Vagina (tissue), 2 donors: ENCODE data around the gene ZNF564.

ENCODE experiments used
- POLR2A ChIP-seq, 2 donors: fragments of 450-650 bp; IDR thresholded peaks; one replicate each; pipeline ENCODE4 v1.6.1; 2017; ENCODE audit warnings: antibody characterized with exemption in 2 of 2, mild to moderate bottlenecking in 2 of 2, moderate library complexity in 2 of 2
- POLR2AphosphoS5 ChIP-seq, 2 donors: sonication (generic); formaldehyde crosslinking; IDR thresholded peaks; one replicate each; pipeline ENCODE4 v1.9.0; 2017; ENCODE audit warnings: antibody characterized with exemption in 2 of 2, mild to moderate bottlenecking in 2 of 2, low read depth in 1 of 2; ENCODE audit not compliant: insufficient read depth in 1 of 2
- TF ChIP-seq, protein P1 (sequence below), 3 experiments: fragments of 450-650 bp in 2 of 3; fragments of 200-600 bp in 1 of 3; sonication (generic) in 1 of 3; IDR thresholded peaks; one replicate each; pipeline ENCODE4 v1.5.1; 2017 to 2019; ENCODE audit warnings: antibody characterized with exemption in 3 of 3, mild to moderate bottlenecking in 2 of 3, moderate library complexity in 2 of 3

DNA sequence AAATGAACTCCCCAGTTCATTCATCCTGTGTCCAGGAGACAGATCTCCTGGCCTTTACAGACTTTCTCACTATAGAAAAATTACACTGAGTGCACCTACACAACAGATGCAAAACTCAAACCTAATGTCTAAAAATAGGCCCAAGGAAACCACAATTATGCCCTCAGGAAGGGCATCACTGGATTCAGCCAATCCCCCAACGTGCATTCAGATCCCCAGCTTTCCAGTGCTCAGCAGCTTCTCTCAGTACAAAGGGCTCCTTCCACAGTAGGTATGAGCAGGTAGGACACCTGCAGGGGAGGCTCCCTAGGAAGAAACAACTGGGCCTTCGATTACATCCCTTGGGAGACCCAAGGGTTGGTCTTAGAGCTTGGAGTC is 68.8 kb downstream of the ZNF564 start:
- TF ChIP-seq POLR2AphosphoS5 (IDR thresholded peaks at IDR 0.05; ENCODE audit: insufficient read depth in 1 of 2, low read depth in 1 of 2) (no peak), POLR2A (IDR thresholded peaks at IDR 0.05) (no peak)
- TF ChIP-seq, protein P1, sequence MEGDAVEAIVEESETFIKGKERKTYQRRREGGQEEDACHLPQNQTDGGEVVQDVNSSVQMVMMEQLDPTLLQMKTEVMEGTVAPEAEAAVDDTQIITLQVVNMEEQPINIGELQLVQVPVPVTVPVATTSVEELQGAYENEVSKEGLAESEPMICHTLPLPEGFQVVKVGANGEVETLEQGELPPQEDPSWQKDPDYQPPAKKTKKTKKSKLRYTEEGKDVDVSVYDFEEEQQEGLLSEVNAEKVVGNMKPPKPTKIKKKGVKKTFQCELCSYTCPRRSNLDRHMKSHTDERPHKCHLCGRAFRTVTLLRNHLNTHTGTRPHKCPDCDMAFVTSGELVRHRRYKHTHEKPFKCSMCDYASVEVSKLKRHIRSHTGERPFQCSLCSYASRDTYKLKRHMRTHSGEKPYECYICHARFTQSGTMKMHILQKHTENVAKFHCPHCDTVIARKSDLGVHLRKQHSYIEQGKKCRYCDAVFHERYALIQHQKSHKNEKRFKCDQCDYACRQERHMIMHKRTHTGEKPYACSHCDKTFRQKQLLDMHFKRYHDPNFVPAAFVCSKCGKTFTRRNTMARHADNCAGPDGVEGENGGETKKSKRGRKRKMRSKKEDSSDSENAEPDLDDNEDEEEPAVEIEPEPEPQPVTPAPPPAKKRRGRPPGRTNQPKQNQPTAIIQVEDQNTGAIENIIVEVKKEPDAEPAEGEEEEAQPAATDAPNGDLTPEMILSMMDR (IDR thresholded peaks at IDR 0.05): no peak
